ENCODE results near the gene RNU2-63P.
"Not testable (repeated sequence)": the region's sequence is repeated elsewhere in the genome, so short reads cannot be mapped to it uniquely, and the experiment has no call there.

The RNU2-63P gene

GRCh38 chr2:87995756-87996155, 20.6 kb downstream of the RNU2-63P start:
- no peak for DNase-seq
- in situ Hi-C loops (cut with HindIII; ENCODE audit: low pct_ligation_motif_present, low pct_unique_long_range_greater_than_20kb, low sequenced_read_pairs), result no loop called here

- in situ Hi-C loops (cut with HindIII; ENCODE audit: low pct_ligation_motif_present, low pct_unique_long_range_greater_than_20kb, low sequenced_read_pairs); DNase-seq: not testable (repeated sequence)
Observed at GRCh38 chr2:87994304-87994850, 22.0 kb downstream of the RNU2-63P start.

GRCh38 chr2:87992569-87992968, 23.8 kb downstream of the RNU2-63P start:
- DNase-seq; in situ Hi-C loops (cut with HindIII; ENCODE audit: low pct_ligation_motif_present, low pct_unique_long_range_greater_than_20kb, low sequenced_read_pairs): not testable (repeated sequence)

GRCh38 chr2:87987473-87987872, 28.9 kb downstream of the RNU2-63P start:
- DNase-seq; in situ Hi-C loops (cut with HindIII; ENCODE audit: low pct_ligation_motif_present, low pct_unique_long_range_greater_than_20kb, low sequenced_read_pairs): not testable (repeated sequence)

- in situ Hi-C loops (cut with HindIII; ENCODE audit: low pct_ligation_motif_present, low pct_unique_long_range_greater_than_20kb, low sequenced_read_pairs), result not testable (repeated sequence)
Observed at GRCh38 chr2:87985902-87986301, 30.4 kb downstream of the RNU2-63P start.

GRCh38 chr2:87981182-87981581, 35.2 kb downstream of the RNU2-63P start:
- DNase-seq; in situ Hi-C loops (cut with HindIII; ENCODE audit: low pct_ligation_motif_present, low pct_unique_long_range_greater_than_20kb, low sequenced_read_pairs): not testable (repeated sequence)

More at GRCh38 chr2:87985902-87986301, 30.4 kb downstream of the RNU2-63P start:
- DNase-seq, result not testable (repeated sequence)

- in situ Hi-C loops (cut with HindIII; ENCODE audit: low pct_ligation_motif_present, low pct_unique_long_range_greater_than_20kb, low sequenced_read_pairs), result not testable (repeated sequence)
Observed at GRCh38 chr2:87972385-87972784, 44.0 kb downstream of the RNU2-63P start.

More at GRCh38 chr2:87972385-87972784, 44.0 kb downstream of the RNU2-63P start:
- not testable (repeated sequence) for DNase-seq

All from ACHN (cell line).